Endothelial cell of umbilical vein (primary cell): Measurements from ENCODE around the gene TBC1D17. TPM values are rescaled to one million over a fixed set of nuclear protein-coding genes. Genes with fewer than 3 reads are reported as not detected.

Experiments used
- BruUV-seq: library from RNA; stranded (reverse); fragments of 400-500 nt; replicated peaks from 2 replicates; lab custom pipeline; 2021; lab: Mats Ljungman, UMichigan
- CTCF ChIA-PET: fragments of 300-600, 350-600 bp; sonication (Branson Sonifier 250); formaldehyde crosslinking; loops from one replicate; lab custom pipeline; 2021; ENCODE audit warnings: antibody characterized with exemption, inconsistent platforms; lab: Charles Lee
- POLR2A ChIA-PET: fragments of 300-600, 350-600 bp; sonication (Branson Sonifier 250); formaldehyde crosslinking; loops from one replicate; lab custom pipeline; 2021; ENCODE audit warnings: antibody characterized with exemption, inconsistent platforms; lab: Charles Lee
- DNase-seq: peaks from one replicate; pipeline ENCODE4 v3.0.0-alpha.2; 2011; ENCODE audit warnings: low read depth, low spot score
- FAIRE-seq: peaks from 2 replicates; lab custom pipeline; 2011; peaks lifted over from hg19 to GRCh38; lab: Jason Lieb, UNC
- H2AFZ ChIP-seq: 2 replicates; pipeline ENCODE4 v1.6.0; 2012; ENCODE audit warnings: low read depth, low read length, control low read depth, inconsistent platforms
- H3K27ac ChIP-seq: 2 replicates; pipeline ENCODE4 v1.5.1; 2011; ENCODE audit warnings: low read depth, mild to moderate bottlenecking, control low read depth, low read length, moderate library complexity; ENCODE audit not compliant: insufficient read depth
- H3K27me3 ChIP-seq, 2 experiments: 2 replicates each; pipeline versions ENCODE4 v1.6.0 to v1.6.1; 2011; ENCODE audit warnings: low read length in 2 of 2, mixed read lengths in 1 of 2; ENCODE audit not compliant: control insufficient read depth in 2 of 2, insufficient read depth in 2 of 2
- H3K36me3 ChIP-seq, 2 experiments: 2 replicates in 1 of 2; 3 replicates in 1 of 2; pipeline ENCODE4 v1.5.1; 2011; ENCODE audit warnings: low read length in 2 of 2, mild to moderate bottlenecking in 1 of 2, moderate library complexity in 1 of 2; ENCODE audit not compliant: control insufficient read depth in 2 of 2, insufficient read depth in 2 of 2; ENCODE audit errors: extremely low read depth in 1 of 2
- H3K4me1 ChIP-seq: 3 replicates; pipeline ENCODE4 v1.5.1; 2011; ENCODE audit warnings: mild to moderate bottlenecking, low read length; ENCODE audit not compliant: control insufficient read depth, insufficient read depth; ENCODE audit errors: extremely low read depth
- H3K4me2 ChIP-seq: 2 replicates; pipeline ENCODE4 v1.6.1; 2011; ENCODE audit warnings: low read length, control low read depth, mixed read lengths; ENCODE audit not compliant: insufficient read depth
- H3K4me3 ChIP-seq, 3 experiments: fragments of 200-600 bp in 1 of 3; sonication (generic), shearing (Covaris generic) in 1 of 3; replicated peaks in 1 of 3; 2 replicates each; pipeline ENCODE4 v1.5.1; 2011 to 2016; ENCODE audit warnings: control low read depth in 3 of 3, low read length in 3 of 3, mild to moderate bottlenecking in 2 of 3, inconsistent platforms in 1 of 3, low read depth in 1 of 3, moderate library complexity in 1 of 3; ENCODE audit not compliant: insufficient read depth in 1 of 3
- H3K79me2 ChIP-seq: 2 replicates; pipeline ENCODE4 v1.6.0; 2012; ENCODE audit warnings: low read length, inconsistent platforms; ENCODE audit not compliant: control insufficient read depth, insufficient read depth
- H3K9ac ChIP-seq: replicated peaks from 2 replicates; pipeline ENCODE3; 2011; ENCODE audit warnings: low read length, control low read depth; ENCODE audit not compliant: insufficient read depth; ENCODE audit errors: extremely low read depth
- H3K9me1 ChIP-seq: replicated peaks from 3 replicates; pipeline ENCODE4 v1.6.0; 2011; ENCODE audit warnings: mild to moderate bottlenecking, low read length; ENCODE audit not compliant: control insufficient read depth, insufficient read depth; ENCODE audit errors: extremely low read depth
- H3K9me3 ChIP-seq: replicated peaks from 2 replicates; pipeline ENCODE4 v1.5.1; 2012; ENCODE audit warnings: low read length, inconsistent platforms; ENCODE audit not compliant: control insufficient read depth, insufficient read depth
- H4K20me1 ChIP-seq: replicated peaks from 2 replicates; pipeline ENCODE3; 2011; ENCODE audit warnings: mild to moderate bottlenecking, low read length; ENCODE audit not compliant: control insufficient read depth, insufficient read depth; ENCODE audit errors: extremely low read depth
- EZH2 ChIP-seq: IDR thresholded peaks from 2 replicates; pipeline ENCODE4 v1.6.1; 2012; ENCODE audit warnings: borderline replicate concordance, low read depth, mild to moderate bottlenecking, moderate library complexity, low read length, inconsistent platforms; ENCODE audit not compliant: severe bottlenecking
- FOS ChIP-seq: IDR thresholded peaks from 2 replicates; pipeline ENCODE4 v1.6.1; 2011; ENCODE audit warnings: mild to moderate bottlenecking, low read length, moderate library complexity, borderline replicate concordance; ENCODE audit not compliant: insufficient read depth
- GATA2 ChIP-seq: IDR thresholded peaks from 2 replicates; pipeline ENCODE4 v1.7.0; 2011; ENCODE audit warnings: low read depth, mild to moderate bottlenecking, moderate library complexity, mixed read lengths, low read length; ENCODE audit not compliant: insufficient read length, insufficient read depth
- JUN ChIP-seq: IDR thresholded peaks from 2 replicates; pipeline ENCODE4 v1.6.1; 2011; ENCODE audit warnings: borderline replicate concordance, low read depth; ENCODE audit not compliant: insufficient read length, insufficient read depth
- MYC ChIP-seq: IDR thresholded peaks from one replicate; pipeline ENCODE4 v1.6.1; 2011; ENCODE audit warnings: mild to moderate bottlenecking, low read depth, low read length
- POLR2A ChIP-seq: IDR thresholded peaks from 2 replicates; pipeline ENCODE4 v1.6.1; 2012; ENCODE audit warnings: low read depth, mild to moderate bottlenecking, control low read depth, low read length
- POLR2AphosphoS5 ChIP-seq: IDR thresholded peaks from 2 replicates; pipeline ENCODE4 v1.6.1; 2012; ENCODE audit warnings: low read depth, mild to moderate bottlenecking, control low read depth, low read length, moderate library complexity; ENCODE audit not compliant: insufficient read depth
- dilution Hi-C: fragments of 300-500 bp; cut with MboI; formaldehyde crosslinking; loops from one replicate; pipeline ENCODE4 v1.15.0; 2019; ENCODE audit warnings: low sequenced_read_pairs; ENCODE audit not compliant: extremely low pct_ligation_motif_present
- intact Hi-C: fragments of 100-400 bp; cut with micrococcal nuclease; formaldehyde crosslinking; loops from one replicate; pipeline ENCODE4 v1.10.0; 2022
- polyA plus RNA-seq, 4 experiments: library from polyadenylated mRNA; depleted of rRNA in 3 of 4; stranded (reverse) in 3 of 4; unstranded in 1 of 4; fragments of >200 nt; gene quantifications; 2 replicates each; pipeline versions ENCODE4 v1.2.1 to v1.2.3, GENCODE V29; 2011 to 2012; ENCODE audit warnings: missing spikeins in 1 of 4
- total RNA-seq: library from RNA; stranded (reverse); gene quantifications from 2 replicates; pipeline ENCODE4 v1.2.3, GENCODE V29; 2021
- TF ChIP-seq, protein P1 (sequence below): IDR thresholded peaks from 2 replicates; pipeline ENCODE4 v1.6.1; 2011; ENCODE audit not compliant: insufficient read depth, insufficient read length
- TF ChIP-seq, protein P2 (sequence below), 2 donors: IDR thresholded peaks; 1 replicate in 1 of 2; 2 replicates in 1 of 2; pipeline ENCODE4 v1.5.1; 2011; ENCODE audit warnings: low read length in 2 of 2, mild to moderate bottlenecking in 2 of 2, moderate library complexity in 2 of 2, control low read depth in 1 of 2, inconsistent platforms in 1 of 2, low read depth in 1 of 2; ENCODE audit not compliant: insufficient read depth in 1 of 2; ENCODE audit errors: extremely low read depth in 1 of 2

Gene TBC1D17
- total and polyA plus RNA-seq, 2 donors (not counting 3 experiments of a cell fraction or from before 2014, with no cell fraction given) = 34.2 to 39.3 TPM

DNA sequence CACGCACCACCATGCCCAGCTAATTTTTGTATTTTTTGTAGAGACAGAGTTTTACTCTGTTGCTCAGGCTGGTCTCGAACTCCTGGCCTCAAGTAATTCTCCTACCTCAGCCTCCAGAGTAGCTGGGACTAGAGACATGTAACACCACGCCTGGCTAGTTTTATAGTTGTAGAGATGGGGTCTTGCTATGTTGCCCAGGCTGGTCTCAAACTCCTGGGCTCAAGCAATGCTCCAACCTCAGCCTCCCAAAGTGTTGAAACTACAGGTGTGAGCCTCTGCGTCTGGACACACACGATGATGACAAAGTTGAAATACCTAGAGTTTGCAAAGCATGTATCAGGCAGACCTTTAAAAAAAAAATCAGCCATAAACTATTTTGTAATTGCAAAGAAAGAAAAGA lies 31.1 kb upstream of the TBC1D17 start:
- BruUV-seq = no TSS peak
- no peaks in the 10 kb centered on the region for H3K9me3 ChIP-seq
- dilution Hi-C loops (no loop called here), intact Hi-C loops (no loop called here)
- no peaks in the 10 kb centered on the region for H3K27me3 ChIP-seq
- POLR2A ChIA-PET = no interaction called here
- CTCF ChIA-PET = no interaction called here
- H3K36me3 ChIP-seq = no peaks in the 10 kb centered on the region
- no peak overlapping the region for H3K4me2 ChIP-seq
- no peaks in the 10 kb centered on the region for H4K20me1 ChIP-seq
- H3K4me3 ChIP-seq = no peak overlapping the region
- DNase-seq (no peak), FAIRE-seq (no peak)
- peaks cover 7% of the 10 kb centered on the region for H3K4me1 ChIP-seq
- no peak overlapping the region for H2AFZ ChIP-seq
- no peak overlapping the region for H3K9ac ChIP-seq
- H3K9me1 ChIP-seq = no peaks in the 10 kb centered on the region
- no peak overlapping the region for H3K27ac ChIP-seq
- no peaks in the 10 kb centered on the region for H3K79me2 ChIP-seq
- TF ChIP-seq GATA2 (no peak), EZH2 (no peak), MYC (no peak), POLR2AphosphoS5 (no peak), POLR2A (no peak), JUN (no peak), FOS (no peak)
- TF ChIP-seq, protein P1, sequence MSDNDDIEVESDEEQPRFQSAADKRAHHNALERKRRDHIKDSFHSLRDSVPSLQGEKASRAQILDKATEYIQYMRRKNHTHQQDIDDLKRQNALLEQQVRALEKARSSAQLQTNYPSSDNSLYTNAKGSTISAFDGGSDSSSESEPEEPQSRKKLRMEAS = no peak
- TF ChIP-seq, protein P2, sequence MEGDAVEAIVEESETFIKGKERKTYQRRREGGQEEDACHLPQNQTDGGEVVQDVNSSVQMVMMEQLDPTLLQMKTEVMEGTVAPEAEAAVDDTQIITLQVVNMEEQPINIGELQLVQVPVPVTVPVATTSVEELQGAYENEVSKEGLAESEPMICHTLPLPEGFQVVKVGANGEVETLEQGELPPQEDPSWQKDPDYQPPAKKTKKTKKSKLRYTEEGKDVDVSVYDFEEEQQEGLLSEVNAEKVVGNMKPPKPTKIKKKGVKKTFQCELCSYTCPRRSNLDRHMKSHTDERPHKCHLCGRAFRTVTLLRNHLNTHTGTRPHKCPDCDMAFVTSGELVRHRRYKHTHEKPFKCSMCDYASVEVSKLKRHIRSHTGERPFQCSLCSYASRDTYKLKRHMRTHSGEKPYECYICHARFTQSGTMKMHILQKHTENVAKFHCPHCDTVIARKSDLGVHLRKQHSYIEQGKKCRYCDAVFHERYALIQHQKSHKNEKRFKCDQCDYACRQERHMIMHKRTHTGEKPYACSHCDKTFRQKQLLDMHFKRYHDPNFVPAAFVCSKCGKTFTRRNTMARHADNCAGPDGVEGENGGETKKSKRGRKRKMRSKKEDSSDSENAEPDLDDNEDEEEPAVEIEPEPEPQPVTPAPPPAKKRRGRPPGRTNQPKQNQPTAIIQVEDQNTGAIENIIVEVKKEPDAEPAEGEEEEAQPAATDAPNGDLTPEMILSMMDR (IDR thresholded peaks at IDR 0.05; ENCODE audit: extremely low read depth in 1 of 2, insufficient read depth in 1 of 2, low read depth in 1 of 2, low read length in 2 of 2) = no peak
